CD4-positive, alpha-beta T cell treated with Interleukin-21 for 1 hour (primary cell): Measurements from ENCODE around the gene SASH1.

Experiments used
- DNase-seq: peaks from one replicate; pipeline ENCODE4 v3.0.0-alpha.2; 2020

Gene SASH1

DNA sequence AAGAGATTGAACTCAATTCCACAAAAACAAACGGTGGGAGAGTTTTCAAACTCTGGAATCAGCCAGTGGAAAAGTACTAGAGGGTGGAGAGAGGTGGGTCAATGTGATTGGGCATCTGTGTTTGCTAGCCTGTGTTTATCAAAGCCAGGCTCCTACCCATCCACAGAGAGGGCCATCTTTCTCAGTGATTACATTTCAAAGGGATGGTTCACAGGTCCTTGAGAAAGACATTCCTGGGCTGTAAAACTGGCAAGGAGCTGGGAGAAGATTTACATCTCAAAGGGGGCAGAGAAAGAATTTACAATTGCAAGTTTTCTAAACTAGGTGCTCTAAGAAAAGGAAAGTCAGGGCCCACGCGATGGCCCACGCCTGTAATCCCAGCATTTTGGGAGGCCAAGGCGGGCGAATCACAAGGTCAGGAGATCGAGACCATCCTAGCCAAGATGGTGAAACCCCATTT is 257.4 kb downstream of the SASH1 start:
- DNase-seq: no peak
